K562 (cell line): ENCODE results near the gene ZNF234. TPM values are rescaled to one million over a fixed set of nuclear protein-coding genes. Genes with fewer than 3 reads are reported as not detected.

ENCODE experiments used
- JUND ChIP-seq, 2 experiments: IDR thresholded peaks; 2 replicates in 1 of 2; 3 replicates in 1 of 2; pipeline ENCODE4 v1.6.1; 2011; ENCODE audit warnings: borderline replicate concordance in 2 of 2, low read depth in 2 of 2, low read length in 2 of 2, improper control_type of control experiment in 1 of 2, missing biosample characterization in 1 of 2, missing genetic modification characterization in 1 of 2, missing genetic modification reagents in 1 of 2
- PKNOX1 ChIP-seq: fragments of 450-650 bp; IDR thresholded peaks from 2 replicates; pipeline ENCODE4 v1.6.1; 2016
- RB1 ChIP-seq: fragments of 450-650 bp; IDR thresholded peaks from 2 replicates; pipeline ENCODE4 v1.6.1; 2017; ENCODE audit warnings: low read depth, mild to moderate bottlenecking
- TEAD1 ChIP-seq, 2 experiments: fragments of 450-650 bp in 1 of 2; sonication (generic) in 1 of 2; formaldehyde crosslinking; IDR thresholded peaks; 2 replicates each; pipeline versions ENCODE4 v1.4.0 to v1.8.0; 2020 to 2022; ENCODE audit warnings: mild to moderate bottlenecking in 2 of 2, missing genetic modification reagents in 1 of 2
- ZNF197 ChIP-seq: fragments of 200-800 bp; sonication (Bioruptor generic); IDR thresholded peaks from 2 replicates; pipeline ENCODE4 v1.6.1; 2016; ENCODE audit warnings: low read depth, missing genetic modification characterization, missing compliant biosample characterization
- ZNF407 ChIP-seq: fragments of 450-650 bp; IDR thresholded peaks from 2 replicates; pipeline ENCODE4 v1.6.1; 2016; ENCODE audit warnings: low read depth
- polyA plus RNA-seq, 8 experiments: library from polyadenylated mRNA; depleted of rRNA in 4 of 8; stranded (reverse) in 5 of 8; unstranded in 3 of 8; fragments of >200 nt; fragmentation: Nextera tagmentation in 2 of 8; fragmentation: Illumina TruSeq in 1 of 8; extraction: Ambion mirVana in 2 of 8; extraction: Trizol in 1 of 8; gene quantifications; 2 replicates each; pipeline versions ENCODE4 v1.2.1 to v1.2.3, GENCODE V29; 2011 to 2014; ENCODE audit warnings: inconsistent platforms in 1 of 8, missing spikeins in 1 of 8
- total RNA-seq, 7 experiments: library from RNA; depleted of rRNA in 6 of 7; stranded (reverse); fragments of >200 nt in 6 of 7; fragmentation: Illumina TruSeq in 2 of 7; extraction: Trizol in 2 of 7; gene quantifications; 2 replicates each; pipeline versions ENCODE4 v1.2.1 to v1.2.3, GENCODE V29; 2011 to 2021; ENCODE audit warnings: low replicate concordance in 1 of 7
- TF ChIP-seq, protein P1 (sequence below): sonication (generic); formaldehyde crosslinking; IDR thresholded peaks from 2 replicates; pipeline ENCODE4 v1.8.0; 2023; ENCODE audit warnings: missing genetic modification reagents, mild to moderate bottlenecking, borderline replicate concordance
- TF ChIP-seq, protein P2 (sequence below): fragments of 250-450 bp; sonication (Bioruptor Pico); IDR thresholded peaks from 2 replicates; pipeline ENCODE4 v1.4.0; 2020; ENCODE audit warnings: mild to moderate bottlenecking

ZNF234 gene
- total and polyA plus RNA-seq, 9 of the 15 experiments (the other 6 are each of a cell fraction or from before 2014, with no cell fraction given), result 0.82 to 2.9 (median 1.5) TPM

GRCh38 chr19:44093931-44094765 lies 47.2 kb upstream of the ZNF234 start, which contains the start of gene ZNF224 (continued):
- TF ChIP-seq, protein P1, sequence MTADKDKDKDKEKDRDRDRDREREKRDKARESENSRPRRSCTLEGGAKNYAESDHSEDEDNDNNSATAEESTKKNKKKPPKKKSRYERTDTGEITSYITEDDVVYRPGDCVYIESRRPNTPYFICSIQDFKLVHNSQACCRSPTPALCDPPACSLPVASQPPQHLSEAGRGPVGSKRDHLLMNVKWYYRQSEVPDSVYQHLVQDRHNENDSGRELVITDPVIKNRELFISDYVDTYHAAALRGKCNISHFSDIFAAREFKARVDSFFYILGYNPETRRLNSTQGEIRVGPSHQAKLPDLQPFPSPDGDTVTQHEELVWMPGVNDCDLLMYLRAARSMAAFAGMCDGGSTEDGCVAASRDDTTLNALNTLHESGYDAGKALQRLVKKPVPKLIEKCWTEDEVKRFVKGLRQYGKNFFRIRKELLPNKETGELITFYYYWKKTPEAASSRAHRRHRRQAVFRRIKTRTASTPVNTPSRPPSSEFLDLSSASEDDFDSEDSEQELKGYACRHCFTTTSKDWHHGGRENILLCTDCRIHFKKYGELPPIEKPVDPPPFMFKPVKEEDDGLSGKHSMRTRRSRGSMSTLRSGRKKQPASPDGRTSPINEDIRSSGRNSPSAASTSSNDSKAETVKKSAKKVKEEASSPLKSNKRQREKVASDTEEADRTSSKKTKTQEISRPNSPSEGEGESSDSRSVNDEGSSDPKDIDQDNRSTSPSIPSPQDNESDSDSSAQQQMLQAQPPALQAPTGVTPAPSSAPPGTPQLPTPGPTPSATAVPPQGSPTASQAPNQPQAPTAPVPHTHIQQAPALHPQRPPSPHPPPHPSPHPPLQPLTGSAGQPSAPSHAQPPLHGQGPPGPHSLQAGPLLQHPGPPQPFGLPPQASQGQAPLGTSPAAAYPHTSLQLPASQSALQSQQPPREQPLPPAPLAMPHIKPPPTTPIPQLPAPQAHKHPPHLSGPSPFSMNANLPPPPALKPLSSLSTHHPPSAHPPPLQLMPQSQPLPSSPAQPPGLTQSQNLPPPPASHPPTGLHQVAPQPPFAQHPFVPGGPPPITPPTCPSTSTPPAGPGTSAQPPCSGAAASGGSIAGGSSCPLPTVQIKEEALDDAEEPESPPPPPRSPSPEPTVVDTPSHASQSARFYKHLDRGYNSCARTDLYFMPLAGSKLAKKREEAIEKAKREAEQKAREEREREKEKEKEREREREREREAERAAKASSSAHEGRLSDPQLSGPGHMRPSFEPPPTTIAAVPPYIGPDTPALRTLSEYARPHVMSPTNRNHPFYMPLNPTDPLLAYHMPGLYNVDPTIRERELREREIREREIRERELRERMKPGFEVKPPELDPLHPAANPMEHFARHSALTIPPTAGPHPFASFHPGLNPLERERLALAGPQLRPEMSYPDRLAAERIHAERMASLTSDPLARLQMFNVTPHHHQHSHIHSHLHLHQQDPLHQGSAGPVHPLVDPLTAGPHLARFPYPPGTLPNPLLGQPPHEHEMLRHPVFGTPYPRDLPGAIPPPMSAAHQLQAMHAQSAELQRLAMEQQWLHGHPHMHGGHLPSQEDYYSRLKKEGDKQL (CRISPR knock-in tag), result no peak
- TF ChIP-seq, protein P2, sequence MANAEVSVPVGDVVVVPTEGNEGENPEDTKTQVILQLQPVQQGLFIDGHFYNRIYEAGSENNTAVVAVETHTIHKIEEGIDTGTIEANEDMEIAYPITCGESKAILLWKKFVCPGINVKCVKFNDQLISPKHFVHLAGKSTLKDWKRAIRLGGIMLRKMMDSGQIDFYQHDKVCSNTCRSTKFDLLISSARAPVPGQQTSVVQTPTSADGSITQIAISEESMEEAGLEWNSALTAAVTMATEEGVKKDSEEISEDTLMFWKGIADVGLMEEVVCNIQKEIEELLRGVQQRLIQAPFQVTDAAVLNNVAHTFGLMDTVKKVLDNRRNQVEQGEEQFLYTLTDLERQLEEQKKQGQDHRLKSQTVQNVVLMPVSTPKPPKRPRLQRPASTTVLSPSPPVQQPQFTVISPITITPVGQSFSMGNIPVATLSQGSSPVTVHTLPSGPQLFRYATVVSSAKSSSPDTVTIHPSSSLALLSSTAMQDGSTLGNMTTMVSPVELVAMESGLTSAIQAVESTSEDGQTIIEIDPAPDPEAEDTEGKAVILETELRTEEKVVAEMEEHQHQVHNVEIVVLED (CRISPR knock-in tag), result peak; percentile 17; the same call in 1 of the 2 replicates
- TF ChIP-seq ZNF197 (CRISPR knock-in tag), result no peak
- peak; percentile 62; the same call in 1 of the 2 replicates for TF ChIP-seq JUND (IDR thresholded peaks at IDR 0.05; ENCODE audit: borderline replicate concordance, low read depth, low read length)
- TF ChIP-seq JUND (tag; IDR thresholded peaks at IDR 0.05; ENCODE audit: borderline replicate concordance, low read depth, low read length), result no peak; the same call in 2 of the 3 replicates
- peak in 1 of 2 experiments; percentile 70; a peak in 1 of 4 replicates for TF ChIP-seq TEAD1 (CRISPR knock-in tag; IDR thresholded peaks at IDR 0.05)
- TF ChIP-seq RB1, result no peak
- no peak for TF ChIP-seq PKNOX1
- TF ChIP-seq ZNF407, result no peak
